NCI-H187 (cell line): ENCODE data around the gene PPP2CA.

Experiments used
- DNase-seq, 2 experiments: peaks; one replicate each; lab custom pipeline; 2025; lab: John Stamatoyannopoulos, UW

The PPP2CA gene

DNA sequence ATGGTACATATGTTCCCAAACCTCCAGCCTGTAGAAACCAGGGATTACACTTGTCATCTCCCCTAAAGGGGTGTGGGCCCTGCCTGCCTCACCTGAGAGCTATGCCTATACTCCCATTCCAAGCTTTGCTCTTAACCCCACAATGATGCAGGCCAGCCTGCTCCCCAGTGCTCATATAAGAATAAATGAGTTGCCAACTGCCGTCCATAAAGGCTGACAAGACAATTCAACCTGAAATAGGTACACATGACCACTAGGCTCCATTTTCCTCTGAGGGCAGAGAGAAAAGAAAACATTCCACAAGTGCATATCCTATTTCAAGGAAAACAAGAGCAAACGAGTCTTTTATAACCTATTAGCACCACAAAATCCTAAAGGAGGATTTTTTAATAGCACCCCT lies 77.6 kb downstream of the PPP2CA start:
- no peak for DNase-seq

GRCh38 chr5:134146651-134147518 lies 79.0 kb downstream of the PPP2CA start:
- no peak for DNase-seq

DNA sequence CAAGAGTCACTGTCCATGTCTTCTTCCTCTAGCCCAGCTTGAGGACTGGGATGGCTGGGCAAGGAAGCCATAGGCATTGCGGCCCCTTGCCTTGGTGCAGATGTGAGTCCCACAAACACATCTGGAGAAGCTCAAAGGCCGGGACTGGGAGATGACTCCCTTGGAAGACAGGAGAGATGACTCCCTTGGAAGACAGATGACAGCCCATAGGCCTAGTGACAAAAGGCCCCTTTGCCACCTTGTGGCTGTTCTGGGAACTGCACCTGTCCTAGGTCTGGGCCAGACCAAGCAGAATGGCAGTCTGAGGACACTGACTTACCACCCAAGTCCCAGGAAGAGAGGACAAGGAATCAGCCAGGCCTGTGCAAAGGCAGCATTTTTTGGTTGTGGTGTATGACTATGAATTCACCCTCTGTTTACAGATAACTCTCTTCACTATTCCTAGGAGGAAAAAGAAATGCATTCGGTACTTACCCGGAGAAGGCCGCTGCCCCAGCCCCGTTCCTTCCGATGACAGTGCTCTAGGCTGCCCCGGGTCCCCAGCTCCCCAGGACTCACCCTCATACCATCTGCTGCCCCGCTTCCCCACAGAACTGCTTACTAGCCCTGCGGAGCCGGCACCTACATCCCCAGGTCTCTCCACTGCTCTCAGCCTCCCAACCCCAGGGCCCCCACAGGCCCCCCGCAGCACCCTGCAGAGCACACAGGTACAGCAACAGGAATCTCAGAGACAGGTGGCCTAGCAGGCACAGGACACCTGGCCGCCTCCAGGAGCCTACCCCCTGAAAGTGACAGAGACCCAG lies 79.9 kb downstream of the PPP2CA start:
- DNase-seq = peak; percentile 6 to 12

DNA sequence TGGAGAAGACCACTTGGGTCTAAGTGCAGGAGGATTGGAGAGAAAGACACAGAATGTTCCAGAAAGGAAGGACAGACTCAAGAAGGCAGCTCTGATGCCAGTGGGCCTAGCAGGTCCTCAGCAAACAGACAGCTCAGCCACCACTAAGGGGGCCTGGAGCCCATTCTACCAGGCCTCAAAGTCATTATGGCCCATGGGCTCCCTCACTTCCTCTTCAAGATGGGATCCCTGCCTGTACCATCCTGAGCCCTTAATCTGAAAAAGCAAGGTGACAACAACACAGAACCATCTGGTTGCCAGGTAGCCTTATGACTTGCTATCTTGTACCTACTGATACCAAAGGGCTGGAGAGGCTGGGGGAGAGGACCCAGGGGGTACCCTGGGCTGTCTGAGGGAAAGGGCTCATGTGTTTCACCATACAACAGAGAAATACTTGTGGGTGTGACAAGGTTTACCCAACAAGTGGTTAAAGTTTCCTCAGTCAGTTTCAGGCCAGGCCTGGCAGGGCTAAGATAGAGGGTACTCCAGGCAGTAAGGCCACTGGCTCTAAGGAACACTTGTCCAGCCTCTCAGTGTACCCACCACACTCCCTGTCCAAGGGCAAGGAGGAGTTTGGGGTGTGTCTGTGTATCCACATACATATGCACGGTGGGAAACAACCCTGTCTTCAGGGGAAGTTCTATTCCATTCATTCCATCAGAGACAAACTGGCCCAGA lies 80.7 kb downstream of the PPP2CA start:
- DNase-seq = no peak
